CD8-positive, alpha-beta memory T cell (primary cell): ENCODE results near the gene MARCHF9. TPM values are rescaled to one million over a fixed set of nuclear protein-coding genes. Genes with fewer than 3 reads are reported as not detected.

Source experiments
- CTCF ChIA-PET: fragments of 350-600 bp; sonication (Branson Sonifier 250); formaldehyde crosslinking; loops from one replicate; lab custom pipeline; 2021; ENCODE audit warnings: antibody characterized with exemption; lab: Charles Lee
- POLR2A ChIA-PET: fragments of 350-600 bp; sonication (Branson Sonifier 250); formaldehyde crosslinking; loops from one replicate; lab custom pipeline; 2021; ENCODE audit warnings: antibody characterized with exemption; lab: Charles Lee
- DNase-seq, 5 donors: peaks; one replicate each; pipeline versions ENCODE4 v3.0.0 to v3.0.0-alpha.2; 2020 to 2022; ENCODE audit warnings: mixed read lengths in 1 of 5
- H3K27ac ChIP-seq: one replicate; pipeline ENCODE4 v1.7.0; 2013; ENCODE audit warnings: low read depth, mild to moderate bottlenecking, low read length, moderate library complexity
- H3K27me3 ChIP-seq: 2 replicates; pipeline ENCODE4 v1.7.0; 2013; ENCODE audit warnings: low read length, mild to moderate bottlenecking; ENCODE audit not compliant: insufficient read depth, poor library complexity, severe bottlenecking
- H3K36me3 ChIP-seq: 2 replicates; pipeline ENCODE4 v1.7.0; 2013; ENCODE audit warnings: mild to moderate bottlenecking, low read length, moderate library complexity; ENCODE audit not compliant: insufficient read depth
- H3K4me1 ChIP-seq: 2 replicates; pipeline ENCODE4 v1.7.0; 2013; ENCODE audit warnings: mild to moderate bottlenecking, low read length, moderate library complexity; ENCODE audit not compliant: insufficient read depth
- H3K4me3 ChIP-seq: 2 replicates; pipeline ENCODE4 v1.7.0; 2013; ENCODE audit warnings: mild to moderate bottlenecking, low read length
- H3K9me3 ChIP-seq: 2 replicates; pipeline ENCODE4 v1.7.0; 2013; ENCODE audit warnings: mild to moderate bottlenecking, low read length
- H3K27ac Mint-ChIP-seq, 8 donors: one replicate each; pipeline ENCODE4 v1.8.0; 2020 to 2021; ENCODE audit warnings: mixed read lengths in 8 of 8, mild to moderate bottlenecking in 6 of 8, inconsistent platforms in 3 of 8, moderate library complexity in 3 of 8
- H3K27me3 Mint-ChIP-seq, 2 donors: one replicate each; pipeline ENCODE4 v1.8.0; 2020 to 2021; ENCODE audit warnings: mixed read lengths in 2 of 2, mild to moderate bottlenecking in 1 of 2, moderate library complexity in 1 of 2
- H3K36me3 Mint-ChIP-seq, 3 donors: one replicate each; pipeline ENCODE4 v1.8.0; 2020 to 2021; ENCODE audit warnings: mixed read lengths in 3 of 3, inconsistent platforms in 1 of 3, mild to moderate bottlenecking in 1 of 3
- H3K4me1 Mint-ChIP-seq, 3 donors: one replicate each; pipeline ENCODE4 v1.8.0; 2020 to 2021; ENCODE audit warnings: mixed read lengths in 3 of 3, inconsistent platforms in 1 of 3, mild to moderate bottlenecking in 1 of 3
- H3K4me3 Mint-ChIP-seq, 7 donors: one replicate each; pipeline ENCODE4 v1.8.0; 2020 to 2021; ENCODE audit warnings: mixed read lengths in 7 of 7, mild to moderate bottlenecking in 6 of 7, moderate library complexity in 4 of 7, inconsistent platforms in 2 of 7
- H3K9me3 Mint-ChIP-seq, 5 donors: one replicate each; pipeline ENCODE4 v1.8.0; 2020 to 2022; ENCODE audit warnings: mixed read lengths in 5 of 5, mild to moderate bottlenecking in 3 of 5, moderate library complexity in 2 of 5, inconsistent platforms in 1 of 5
- polyA plus RNA-seq: library from polyadenylated mRNA; unstranded; fragments of 300-500 nt; fragmentation: Illumina TruSeq; gene quantifications from one replicate; pipeline ENCODE4 v1.2.3, GENCODE V29; 2021
- total RNA-seq, 2 experiments: library from RNA; stranded (reverse); gene quantifications; one replicate each; pipeline ENCODE4 v1.2.3, GENCODE V29; 2021

Gene MARCHF9
- total and polyA plus RNA-seq, 3 experiments from 2014 or later: 5.7 to 27.2 (median 26.3) TPM

DNA sequence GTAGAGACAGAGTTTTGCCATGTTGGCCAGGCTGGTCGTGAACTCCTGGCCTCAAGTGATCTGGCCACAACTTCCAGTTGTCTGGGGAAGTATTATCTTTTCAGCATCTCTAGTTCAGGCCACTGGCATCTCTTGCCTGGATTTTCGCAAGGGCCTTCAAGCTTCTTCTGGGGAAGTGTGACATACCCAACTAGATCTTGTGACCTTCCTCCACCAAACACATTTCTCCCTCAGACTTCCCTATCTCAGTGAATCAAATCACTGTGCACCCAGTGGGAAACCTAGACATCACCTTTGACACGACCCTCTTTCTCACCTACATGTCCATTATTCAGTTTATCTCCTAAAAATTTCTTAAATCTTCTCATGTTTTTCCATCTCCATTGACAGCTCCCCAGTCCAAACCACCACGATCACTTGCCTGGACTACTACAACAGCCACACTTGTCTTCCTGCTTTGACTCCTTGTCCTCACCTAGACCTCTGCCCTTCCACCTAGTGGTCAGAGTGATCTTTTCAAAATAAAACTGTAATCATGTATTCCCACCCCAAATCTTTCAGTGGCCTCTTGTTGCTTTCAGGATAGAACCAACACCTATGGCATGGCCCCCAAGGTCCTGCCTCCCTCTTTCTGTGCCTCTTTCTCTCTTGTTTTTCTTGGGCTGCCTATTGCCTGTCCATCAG, 20.8 kb downstream of the MARCHF9 start:
- Histone ChIP-seq H3K4me1 (peaks cover 24% of the 10 kb centered on the region), H3K27ac (no peak overlapping the region), H3K36me3 (no peaks in the 10 kb centered on the region), H3K27me3 (no peaks in the 10 kb centered on the region), H3K9me3 (no peaks in the 10 kb centered on the region), H3K4me3 (no peak overlapping the region)
- Mint-ChIP-seq H3K4me1 (peaks cover 27 to 39% (median 31%) of the 10 kb centered on the region in 3 donors), H3K36me3 (peaks cover 6 to 7% (median 7%) of the 10 kb centered on the region in 3 donors), H3K27ac (peak overlapping the region in 3 of 8 donors; percentile 2 to 25 (median 18)), H3K27me3 (peaks cover 0 to 2% of the 10 kb centered on the region in 2 donors), H3K9me3 (no peaks in the 10 kb centered on the region), H3K4me3 (peak overlapping the region in 3 of 7 donors; percentile 5 to 57 (median 5))
- ChIA-PET POLR2A (interaction anchor here (0.8 kb wide), 1 partner anchor 54 kb away, joined by 3 read pairs; no protein-coding TSS in a partner anchor), CTCF (interaction anchor here (1.4 kb wide), 1 partner anchor 19 kb away, joined by 5 read pairs; no protein-coding TSS in a partner anchor)
- DNase-seq: no peak

DNA sequence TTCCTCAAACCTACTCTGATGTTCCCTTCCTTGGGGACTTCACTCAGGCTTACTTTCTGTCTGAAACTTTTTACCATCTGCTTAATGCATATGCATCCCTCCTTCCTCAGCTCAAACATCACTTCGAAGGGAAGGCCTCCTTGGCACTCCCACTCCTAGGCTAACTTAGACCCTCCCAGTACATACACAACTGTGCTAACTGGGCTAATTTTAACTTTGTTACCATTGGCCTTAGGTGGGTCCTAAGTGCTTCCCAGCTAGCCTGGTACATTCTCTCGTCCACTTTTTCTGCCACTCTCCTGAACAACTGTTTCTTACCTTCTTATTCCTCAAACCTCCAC, 21.3 kb downstream of the MARCHF9 start:
- H3K4me1 ChIP-seq: peaks cover 28% of the 10 kb centered on the region
- Mint-ChIP-seq H3K27me3 (peaks cover 0 to 2% of the 10 kb centered on the region in 2 donors), H3K4me1 (peaks cover 31 to 39% (median 32%) of the 10 kb centered on the region in 3 donors), H3K27ac (peak overlapping the region in 1 of 8 donors; percentile 25), H3K9me3 (no peaks in the 10 kb centered on the region), H3K36me3 (peaks cover 6 to 7% (median 7%) of the 10 kb centered on the region in 3 donors), H3K4me3 (peak overlapping the region in 1 of 7 donors; percentile 57)
- H3K27me3 ChIP-seq: no peaks in the 10 kb centered on the region
- H3K36me3 ChIP-seq: no peaks in the 10 kb centered on the region
- ChIA-PET POLR2A (no interaction called here), CTCF (interaction anchor here (1.4 kb wide), 1 partner anchor 20 kb away, joined by 5 read pairs; no protein-coding TSS in a partner anchor)
- H3K27ac ChIP-seq: no peak overlapping the region
- no peak overlapping the region for H3K4me3 ChIP-seq
- no peak for DNase-seq
- no peaks in the 10 kb centered on the region for H3K9me3 ChIP-seq

DNA sequence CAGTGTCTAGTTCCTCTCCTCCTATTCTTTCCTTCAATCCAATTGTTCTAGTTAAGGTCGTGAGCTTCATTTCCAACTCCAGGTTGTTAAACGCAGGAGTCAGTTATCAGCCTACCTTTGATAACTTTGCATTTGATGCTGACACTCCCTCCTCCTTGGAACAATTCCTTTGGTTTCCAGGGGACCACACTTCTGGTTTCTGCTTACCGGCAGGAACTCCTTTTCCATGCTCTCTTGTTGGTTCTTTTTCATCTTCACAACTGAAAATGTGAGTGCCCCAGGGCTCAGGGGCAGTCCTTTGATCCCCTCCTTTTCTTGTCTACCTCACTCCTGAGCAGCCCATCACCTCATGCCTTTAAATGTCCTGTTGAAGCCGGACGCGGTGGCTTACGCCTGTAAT, 22.5 kb downstream of the MARCHF9 start:
- H3K27me3 ChIP-seq: no peaks in the 10 kb centered on the region

DNA sequence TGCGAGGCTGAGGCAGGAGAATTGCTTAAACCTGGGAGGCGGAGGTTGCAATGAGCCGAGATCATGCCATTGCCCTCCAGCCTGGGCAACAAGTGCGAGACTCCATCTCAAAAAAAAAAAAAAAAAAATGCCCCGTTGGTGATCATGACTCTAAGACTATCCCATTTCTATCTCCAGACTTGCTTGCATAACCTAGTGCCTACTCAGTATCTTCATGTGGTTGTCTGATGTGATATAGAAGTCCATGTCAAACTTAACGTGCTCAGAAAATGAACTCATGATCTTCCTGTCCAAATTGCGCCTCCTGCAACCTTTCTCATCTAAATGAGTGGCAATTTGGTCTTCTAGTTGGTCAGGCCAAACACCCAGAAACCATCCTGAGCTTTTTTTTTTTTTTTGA, 23.0 kb downstream of the MARCHF9 start:
- Histone ChIP-seq H3K4me3 (no peak overlapping the region), H3K27me3 (no peaks in the 10 kb centered on the region), H3K27ac (no peak overlapping the region), H3K36me3 (no peaks in the 10 kb centered on the region), H3K9me3 (no peaks in the 10 kb centered on the region), H3K4me1 (peaks cover 31% of the 10 kb centered on the region)
- H3K36me3 Mint-ChIP-seq: peaks cover 7 to 8% (median 8%) of the 10 kb centered on the region in 3 donors
- H3K27ac Mint-ChIP-seq: peak overlapping the region in 1 of 8 donors; percentile 44
- peaks cover 37 to 44% (median 39%) of the 10 kb centered on the region in 3 donors for H3K4me1 Mint-ChIP-seq
- CTCF ChIA-PET: interaction anchor here (1.2 to 3.6 kb wide), 2 partner anchors 12 to 21 kb away, joined by 5 to 10 read pairs; no protein-coding TSS in a partner anchor
- POLR2A ChIA-PET: no interaction called here
- no peak for DNase-seq
- H3K9me3 Mint-ChIP-seq: no peaks in the 10 kb centered on the region
- peaks cover 0 to 3% of the 10 kb centered on the region in 2 donors for H3K27me3 Mint-ChIP-seq
- H3K4me3 Mint-ChIP-seq: peak overlapping the region in 1 of 7 donors; percentile 55

More for the DNA sequence above, 22.5 kb downstream of the MARCHF9 start:
- ChIA-PET POLR2A (no interaction called here), CTCF (interaction anchor here (3.6 kb wide), 1 partner anchor 12 kb away, joined by 10 read pairs; no protein-coding TSS in a partner anchor)
- H3K4me1 Mint-ChIP-seq: peaks cover 33 to 41% (median 36%) of the 10 kb centered on the region in 3 donors
- H3K36me3 Mint-ChIP-seq: peaks cover 4 to 7% (median 6%) of the 10 kb centered on the region in 3 donors
- Histone ChIP-seq H3K4me3 (no peak overlapping the region), H3K4me1 (peaks cover 35% of the 10 kb centered on the region), H3K9me3 (no peaks in the 10 kb centered on the region), H3K27ac (no peak overlapping the region), H3K36me3 (no peaks in the 10 kb centered on the region)
- H3K9me3 Mint-ChIP-seq: no peaks in the 10 kb centered on the region
- DNase-seq: no peak
- H3K4me3 Mint-ChIP-seq: peak overlapping the region in 1 of 7 donors; percentile 55
- H3K27me3 Mint-ChIP-seq: peaks cover 0 to 2% of the 10 kb centered on the region in 2 donors
- peak overlapping the region in 1 of 8 donors; percentile 64 for H3K27ac Mint-ChIP-seq

GRCh38 chr12:57779736-57780135, 24.8 kb downstream of the MARCHF9 start:
- Histone ChIP-seq H3K4me3 (no peak overlapping the region), H3K9me3 (no peaks in the 10 kb centered on the region), H3K36me3 (no peaks in the 10 kb centered on the region), H3K27ac (no peak overlapping the region), H3K27me3 (no peaks in the 10 kb centered on the region), H3K4me1 (peaks cover 40% of the 10 kb centered on the region)
- H3K9me3 Mint-ChIP-seq: no peaks in the 10 kb centered on the region
- no peak for DNase-seq
- peak overlapping the region; percentile 7 to 99 (median 84) for H3K27ac Mint-ChIP-seq
- peak overlapping the region in 1 of 7 donors; percentile 27 for H3K4me3 Mint-ChIP-seq
- peaks cover 0 to 3% of the 10 kb centered on the region in 2 donors for H3K27me3 Mint-ChIP-seq
- CTCF ChIA-PET: interaction anchor here (1.1 to 3.6 kb wide), 4 partner anchors 14 to 125 kb away, joined by 3 to 19 read pairs (median 12); no protein-coding TSS in a partner anchor
- H3K4me1 Mint-ChIP-seq: peaks cover 44 to 51% (median 47%) of the 10 kb centered on the region in 3 donors
- POLR2A ChIA-PET: no interaction called here
- peaks cover 7 to 14% (median 8%) of the 10 kb centered on the region in 3 donors for H3K36me3 Mint-ChIP-seq

GRCh38 chr12:57780284-57780897, 25.5 kb downstream of the MARCHF9 start:
- Mint-ChIP-seq H3K36me3 (peaks cover 7 to 14% (median 8%) of the 10 kb centered on the region in 3 donors), H3K9me3 (no peaks in the 10 kb centered on the region), H3K4me3 (peak overlapping the region in 4 of 7 donors; percentile 99 to 100 (median 99)), H3K27ac (peak overlapping the region; percentile 67 to 100 (median 99)), H3K27me3 (peaks cover 0 to 3% of the 10 kb centered on the region in 2 donors), H3K4me1 (peaks cover 44 to 51% (median 47%) of the 10 kb centered on the region in 3 donors)
- Histone ChIP-seq H3K4me1 (peaks cover 40% of the 10 kb centered on the region), H3K27ac (no peak overlapping the region), H3K36me3 (peaks cover 1% of the 10 kb centered on the region), H3K4me3 (no peak overlapping the region), H3K27me3 (no peaks in the 10 kb centered on the region), H3K9me3 (no peaks in the 10 kb centered on the region)
- ChIA-PET CTCF (interaction anchor here (1.1 to 3.6 kb wide), 9 partner anchors 8 to 125 kb away, joined by 3 to 19 read pairs (median 9); partner anchors contain the start of genes EEF1AKMT3 and METTL1), POLR2A (interaction anchor here (1.9 kb wide), 1 partner anchor 8 kb away, joined by 6 read pairs; the partner anchor contains the start of genes EEF1AKMT3 and METTL1)
- no peak for DNase-seq

- peaks cover under 1 to 22% (median 4%) of the 10 kb centered on the region in 3 donors for H3K36me3 Mint-ChIP-seq
- Histone ChIP-seq H3K36me3 (peaks cover 10% of the 10 kb centered on the region), H3K9me3 (no peaks in the 10 kb centered on the region), H3K27me3 (no peaks in the 10 kb centered on the region), H3K4me3 (peak overlapping the region; percentile 99), H3K27ac (no peak overlapping the region), H3K4me1 (peaks cover 40% of the 10 kb centered on the region)
- H3K4me1 Mint-ChIP-seq: peaks cover 43 to 51% (median 51%) of the 10 kb centered on the region in 3 donors
- DNase-seq: peak in 1 of 5 donors; percentile 23
- H3K9me3 Mint-ChIP-seq: no peaks in the 10 kb centered on the region
- CTCF ChIA-PET: interaction anchor here (0.8 to 4.1 kb wide), 10 partner anchors 8 to 124 kb away, joined by 3 to 24 read pairs (median 7); partner anchors contain the start of genes EEF1AKMT3, MARCHF9 and METTL1
- POLR2A ChIA-PET: interaction anchor here (1.9 kb wide), 1 partner anchor 9 kb away, joined by 6 read pairs; the partner anchor contains the start of genes EEF1AKMT3 and METTL1
- H3K4me3 Mint-ChIP-seq: peak overlapping the region; percentile 5 to 100 (median 99)
- H3K27me3 Mint-ChIP-seq: peaks cover 0 to 3% of the 10 kb centered on the region in 2 donors
- H3K27ac Mint-ChIP-seq: peak overlapping the region; percentile 81 to 100 (median 99)
Observed at GRCh38 chr12:57781244-57781643, 26.3 kb downstream of the MARCHF9 start.
